HG02610 (cell line): ENCODE results near the gene REG3A.

Source experiments
- ATAC-seq: cut with Tn5 transposase; IDR thresholded peaks from one replicate; pipeline ENCODE4 v1.9.1; 2021; ENCODE audit warnings: mild to moderate bottlenecking, moderate library complexity; ENCODE audit not compliant: unreplicated experiment

REG3A gene

DNA sequence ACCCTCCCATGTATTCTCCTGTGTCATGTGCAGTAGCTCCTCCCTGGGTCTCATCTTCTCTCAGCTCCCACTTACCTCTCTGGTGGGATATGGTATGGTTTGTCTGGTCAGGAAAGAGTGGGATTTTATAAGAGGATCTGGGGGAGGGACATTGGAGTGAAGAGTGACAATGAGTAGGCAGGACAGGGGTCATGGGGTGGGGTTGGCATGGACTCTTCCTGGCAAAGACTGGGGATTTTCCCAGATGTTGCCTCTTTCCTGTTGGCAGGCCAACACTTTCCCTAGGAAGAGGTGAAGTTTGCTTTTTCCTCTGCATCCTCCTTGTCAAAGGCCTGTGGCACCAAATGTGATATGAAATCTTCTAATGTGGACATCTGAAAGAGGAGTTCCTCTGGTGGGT lies at the start of gene REG3A:
Gene REG3A (minus strand): TSS at position 101 of the 400 bp plus-strand sequence. CDS start 348 bp downstream, outside the sequence.
- ATAC-seq: no peak

- ATAC-seq: no peak
Observed at GRCh38 chr2:79200762-79201161, 41.2 kb upstream of the REG3A start.

- ATAC-seq: no peak
Observed at GRCh38 chr2:79191816-79192215, 32.3 kb upstream of the REG3A start.

GRCh38 chr2:79191081-79191480 lies 31.5 kb upstream of the REG3A start:
- no peak for ATAC-seq

DNA sequence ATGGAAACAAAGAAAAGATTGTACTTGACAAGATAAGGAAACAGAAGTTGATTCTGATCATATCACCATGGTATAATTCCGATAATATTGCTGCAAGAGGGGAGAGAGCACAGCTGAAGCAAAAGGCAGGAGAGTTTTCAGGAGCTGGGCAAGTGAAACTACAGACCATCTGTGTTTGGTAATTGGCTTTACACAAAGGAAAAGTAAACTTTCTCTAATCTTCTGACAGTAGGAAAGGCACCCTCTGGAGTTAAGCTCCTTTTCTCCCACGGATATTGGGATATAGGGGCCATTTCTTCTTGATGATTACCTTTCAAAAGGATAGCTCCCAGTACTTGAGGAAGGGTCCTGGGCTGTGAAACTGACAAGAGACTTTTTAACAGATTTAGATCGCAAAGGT lies 29.9 kb upstream of the REG3A start:
- ATAC-seq: no peak

DNA sequence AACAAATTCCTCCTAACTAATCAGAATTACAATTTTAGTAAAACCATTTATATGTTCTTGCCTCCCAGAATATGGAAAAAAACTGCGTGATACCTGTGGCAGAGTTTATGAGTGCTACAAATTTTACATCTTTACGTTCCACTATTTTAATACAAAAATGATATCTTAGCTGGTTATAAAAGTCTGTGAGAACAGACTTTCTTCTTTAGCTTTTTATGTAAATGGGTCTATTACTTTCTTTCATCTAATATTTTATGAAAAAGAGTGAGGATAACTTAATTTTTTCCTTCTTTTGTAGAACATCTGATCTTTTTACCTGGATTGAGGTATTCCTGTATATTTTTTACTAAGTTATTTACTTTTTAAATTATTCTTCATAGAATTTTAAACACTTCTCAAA lies 22.1 kb upstream of the REG3A start:
- no peak for ATAC-seq

GRCh38 chr2:79180092-79180491 lies 20.5 kb upstream of the REG3A start:
- no peak for ATAC-seq

DNA sequence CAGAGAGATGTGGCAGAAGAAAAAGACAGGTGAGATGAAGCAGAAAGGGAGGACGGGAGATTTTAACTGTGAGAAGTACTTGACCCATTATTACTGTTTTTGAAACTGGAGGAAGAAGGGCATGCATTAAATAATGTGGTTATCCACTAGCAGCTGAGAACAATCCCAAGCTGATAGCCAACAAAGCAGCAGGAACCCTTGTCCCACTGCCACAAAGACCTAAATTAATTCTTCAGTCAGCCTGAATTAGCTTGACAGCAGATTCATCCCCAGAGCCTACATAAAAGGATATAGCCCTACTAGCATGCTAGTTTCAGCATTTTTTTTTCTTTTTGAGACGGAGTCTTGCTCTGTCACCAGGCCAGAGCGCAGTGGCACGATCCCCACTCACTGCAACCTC lies 19.5 kb upstream of the REG3A start:
- no peak for ATAC-seq

DNA sequence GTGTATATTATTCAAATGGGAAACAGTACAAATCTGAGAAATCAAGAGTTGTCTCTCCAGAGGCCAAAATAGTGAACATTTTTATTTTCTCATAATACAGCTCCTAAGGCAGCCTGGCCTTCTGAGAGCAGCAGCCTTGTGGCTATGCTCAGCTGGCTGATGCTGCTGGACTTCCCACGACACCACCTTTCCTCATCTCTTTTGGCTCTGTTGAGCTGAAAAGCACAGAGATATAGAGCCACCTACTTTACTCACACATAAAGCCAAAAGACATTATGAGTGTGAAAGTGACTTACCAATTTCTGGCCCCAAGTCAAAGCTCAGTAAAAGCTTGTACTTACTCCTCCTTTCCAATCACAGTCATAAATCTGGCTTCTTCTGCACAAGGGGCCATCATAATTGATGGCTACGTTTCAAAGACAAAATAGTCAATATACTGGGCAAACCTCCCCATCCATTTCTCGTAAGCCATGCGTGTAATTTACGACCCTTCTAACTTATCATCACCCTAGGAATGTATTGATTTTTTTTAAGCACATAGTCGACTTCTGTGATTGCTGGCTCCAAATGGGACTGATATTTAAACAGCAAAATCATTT lies 18.6 kb upstream of the REG3A start:
- ATAC-seq: no peak

DNA sequence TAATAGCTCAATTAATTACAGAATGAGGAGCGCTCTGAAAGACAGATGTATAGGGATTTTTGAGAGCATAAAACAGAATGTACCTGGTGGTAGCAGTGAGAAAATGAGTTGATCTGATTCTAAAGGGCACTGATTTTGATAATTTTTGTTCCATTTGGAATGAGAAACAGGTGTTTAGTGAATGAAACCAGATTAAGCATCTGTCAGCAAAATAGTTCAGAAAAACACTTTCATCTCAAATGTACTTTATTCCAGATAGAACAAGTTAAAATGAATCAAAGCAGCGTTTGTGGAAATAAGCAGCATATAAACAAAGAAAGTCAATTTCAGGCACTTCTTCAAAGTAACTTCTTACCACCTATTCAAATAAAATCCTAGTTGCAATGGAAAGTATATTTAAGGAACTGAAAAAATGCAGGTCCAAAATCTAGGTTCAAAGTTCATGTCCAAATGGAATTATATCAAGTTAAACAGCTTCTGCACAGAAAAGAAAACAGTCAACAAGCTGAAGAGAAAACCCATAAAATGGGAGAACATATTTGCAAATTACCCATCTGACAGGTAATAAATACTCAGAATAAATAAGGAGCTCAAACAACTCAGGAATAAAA lies 11.9 kb upstream of the REG3A start:
- ATAC-seq: no peak

GRCh38 chr2:79162801-79163200 lies 3.2 kb upstream of the REG3A start:
- no peak for ATAC-seq

- ATAC-seq: no peak
Observed at GRCh38 chr2:79162132-79162531, 2.6 kb upstream of the REG3A start.

- ATAC-seq: no peak
Observed at GRCh38 chr2:79159030-79159429, 523 bp downstream of the REG3A start.

- no peak for ATAC-seq
Observed at GRCh38 chr2:79155826-79156476, 3.6 kb downstream of the REG3A start.

- ATAC-seq: no peak
Observed at GRCh38 chr2:79139423-79139822, 20.1 kb downstream of the REG3A start.

DNA sequence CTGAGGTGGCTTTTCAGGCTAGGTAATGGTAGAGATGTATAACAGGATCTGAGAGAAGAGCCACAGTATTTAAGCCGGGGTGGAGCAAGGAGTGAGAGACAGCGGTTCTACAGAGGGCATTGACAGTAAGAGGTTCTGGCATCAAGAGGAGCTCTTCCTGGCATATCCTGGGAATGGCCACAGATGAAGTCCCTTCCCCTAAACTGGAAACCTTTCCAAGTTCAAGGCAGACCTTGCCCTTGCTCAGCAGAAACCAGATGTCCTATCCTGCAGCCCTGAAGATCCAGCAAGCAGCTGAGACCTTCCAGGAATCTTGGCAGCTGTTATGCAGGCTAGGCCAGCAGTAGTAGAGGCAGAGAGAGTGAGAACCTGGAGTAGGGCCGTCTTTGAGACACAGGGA lies 21.2 kb downstream of the REG3A start:
- ATAC-seq: no peak

- no peak for ATAC-seq
Observed at GRCh38 chr2:79131687-79132086, 27.9 kb downstream of the REG3A start.

GRCh38 chr2:79129804-79130203 lies 29.7 kb downstream of the REG3A start:
- ATAC-seq: no peak

DNA sequence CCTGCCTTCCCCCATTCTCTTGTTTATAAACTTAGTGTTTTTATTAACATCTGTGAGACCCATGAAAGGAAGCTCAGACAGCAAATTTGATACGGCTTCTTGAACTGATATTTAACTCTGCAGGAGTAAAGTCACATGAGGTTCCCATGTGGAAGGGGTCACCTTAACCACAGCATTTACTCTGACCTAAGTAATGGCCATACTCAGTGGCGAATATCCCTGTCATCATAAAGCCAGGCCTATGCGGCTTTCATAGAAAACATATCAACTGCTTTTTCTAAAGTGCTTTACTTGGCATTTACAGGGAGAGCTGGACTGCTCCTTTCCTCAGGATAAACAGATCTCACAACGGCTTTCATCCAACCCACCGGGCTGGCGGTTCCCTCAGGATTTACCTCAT lies 30.3 kb downstream of the REG3A start:
- ATAC-seq: no peak

- no peak for ATAC-seq
Observed at GRCh38 chr2:79128406-79128805, 31.1 kb downstream of the REG3A start.

GRCh38 chr2:79125721-79125985 lies 33.9 kb downstream of the REG3A start:
- ATAC-seq: no peak

GRCh38 chr2:79124907-79125720 lies 34.4 kb downstream of the REG3A start:
- no peak for ATAC-seq
